Left ventricle myocardium inferior (tissue), 1 donor: ENCODE measurements around the gene TSPAN14. TPM values are rescaled to one million over a fixed set of nuclear protein-coding genes. Genes with fewer than 3 reads are reported as not detected.

Source experiments
- DNase-seq: peaks from one replicate; pipeline ENCODE4 v3.0.0-alpha.2; 2020
- H3K27ac ChIP-seq: fragments of 200-600 bp; replicated peaks from 2 replicates; pipeline ENCODE4 v1.8.0; 2021
- H3K27me3 ChIP-seq: fragments of 200-600 bp; 2 replicates; pipeline ENCODE4 v1.8.0; 2021; ENCODE audit warnings: low read depth
- H3K36me3 ChIP-seq: fragments of 200-600 bp; 2 replicates; pipeline ENCODE4 v1.8.0; 2021
- H3K4me1 ChIP-seq: fragments of 200-600 bp; 2 replicates; pipeline ENCODE4 v1.8.0; 2021
- H3K4me3 ChIP-seq: fragments of 200-600 bp; 2 replicates; pipeline ENCODE4 v1.8.0; 2021; ENCODE audit warnings: mild to moderate bottlenecking, moderate library complexity
- H3K9me3 ChIP-seq: fragments of 200-600 bp; replicated peaks from 2 replicates; pipeline ENCODE4 v1.8.0; 2021
- intact Hi-C: fragments of 100-400 bp; cut with micrococcal nuclease; formaldehyde crosslinking; loops from one replicate; pipeline ENCODE4 v1.11.0; 2022
- total RNA-seq: library from RNA; stranded (reverse); fragmentation: NEBNext Ultra II Directional; extraction: Animal tissue kit (Norgen Biotek cat#: 25700); gene quantifications from one replicate; pipeline ENCODE4 v1.2.1, GENCODE V29; 2021
- TF ChIP-seq, protein P1 (sequence below): fragments of 200-600 bp; IDR thresholded peaks from 2 replicates; pipeline ENCODE4 v1.8.0; 2021; ENCODE audit warnings: antibody characterized with exemption, mild to moderate bottlenecking, borderline replicate concordance
- donor health status: DM: no; HTN: yes; CAD: no; lungs with severe emphysema.

TSPAN14 gene
- total RNA-seq, 1 donor from 2014 or later, result 33.4 TPM

DNA sequence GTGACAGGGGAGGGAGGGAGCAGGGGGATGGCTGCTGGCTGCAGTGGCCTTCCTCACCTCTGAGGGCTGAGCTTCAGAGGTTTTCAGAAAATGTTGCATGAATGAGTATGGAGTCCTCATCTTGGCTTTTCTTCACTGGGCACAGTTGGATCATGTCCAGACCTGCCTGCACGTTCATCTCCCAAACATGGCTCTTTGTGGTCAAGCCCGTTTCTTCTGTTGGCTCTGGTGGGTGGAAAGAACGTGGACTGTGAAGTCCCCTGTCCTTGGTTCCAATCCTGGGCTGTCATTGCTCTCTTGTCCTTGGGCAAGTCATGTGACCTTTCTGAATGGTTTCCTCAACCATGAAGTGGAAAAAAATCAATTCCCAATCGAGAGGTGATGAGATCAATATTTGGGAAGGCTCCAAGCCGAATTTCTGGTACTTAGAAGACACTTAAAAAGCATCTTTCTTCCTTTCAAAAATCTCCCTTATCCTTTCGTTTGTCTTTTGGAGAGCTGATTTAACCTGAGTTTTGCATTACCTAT is 34.5 kb downstream of the TSPAN14 start:
- intact Hi-C loops, result no loop called here
- Histone ChIP-seq H3K4me1 (peaks cover 98% of the 10 kb centered on the region), H3K27me3 (no peaks in the 10 kb centered on the region), H3K36me3 (peaks cover 36% of the 10 kb centered on the region), H3K27ac (peak overlapping the region; percentile 58), H3K4me3 (no peak overlapping the region), H3K9me3 (no peaks in the 10 kb centered on the region)
- no peak for DNase-seq
- TF ChIP-seq, protein P1, sequence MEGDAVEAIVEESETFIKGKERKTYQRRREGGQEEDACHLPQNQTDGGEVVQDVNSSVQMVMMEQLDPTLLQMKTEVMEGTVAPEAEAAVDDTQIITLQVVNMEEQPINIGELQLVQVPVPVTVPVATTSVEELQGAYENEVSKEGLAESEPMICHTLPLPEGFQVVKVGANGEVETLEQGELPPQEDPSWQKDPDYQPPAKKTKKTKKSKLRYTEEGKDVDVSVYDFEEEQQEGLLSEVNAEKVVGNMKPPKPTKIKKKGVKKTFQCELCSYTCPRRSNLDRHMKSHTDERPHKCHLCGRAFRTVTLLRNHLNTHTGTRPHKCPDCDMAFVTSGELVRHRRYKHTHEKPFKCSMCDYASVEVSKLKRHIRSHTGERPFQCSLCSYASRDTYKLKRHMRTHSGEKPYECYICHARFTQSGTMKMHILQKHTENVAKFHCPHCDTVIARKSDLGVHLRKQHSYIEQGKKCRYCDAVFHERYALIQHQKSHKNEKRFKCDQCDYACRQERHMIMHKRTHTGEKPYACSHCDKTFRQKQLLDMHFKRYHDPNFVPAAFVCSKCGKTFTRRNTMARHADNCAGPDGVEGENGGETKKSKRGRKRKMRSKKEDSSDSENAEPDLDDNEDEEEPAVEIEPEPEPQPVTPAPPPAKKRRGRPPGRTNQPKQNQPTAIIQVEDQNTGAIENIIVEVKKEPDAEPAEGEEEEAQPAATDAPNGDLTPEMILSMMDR, result no peak

DNA sequence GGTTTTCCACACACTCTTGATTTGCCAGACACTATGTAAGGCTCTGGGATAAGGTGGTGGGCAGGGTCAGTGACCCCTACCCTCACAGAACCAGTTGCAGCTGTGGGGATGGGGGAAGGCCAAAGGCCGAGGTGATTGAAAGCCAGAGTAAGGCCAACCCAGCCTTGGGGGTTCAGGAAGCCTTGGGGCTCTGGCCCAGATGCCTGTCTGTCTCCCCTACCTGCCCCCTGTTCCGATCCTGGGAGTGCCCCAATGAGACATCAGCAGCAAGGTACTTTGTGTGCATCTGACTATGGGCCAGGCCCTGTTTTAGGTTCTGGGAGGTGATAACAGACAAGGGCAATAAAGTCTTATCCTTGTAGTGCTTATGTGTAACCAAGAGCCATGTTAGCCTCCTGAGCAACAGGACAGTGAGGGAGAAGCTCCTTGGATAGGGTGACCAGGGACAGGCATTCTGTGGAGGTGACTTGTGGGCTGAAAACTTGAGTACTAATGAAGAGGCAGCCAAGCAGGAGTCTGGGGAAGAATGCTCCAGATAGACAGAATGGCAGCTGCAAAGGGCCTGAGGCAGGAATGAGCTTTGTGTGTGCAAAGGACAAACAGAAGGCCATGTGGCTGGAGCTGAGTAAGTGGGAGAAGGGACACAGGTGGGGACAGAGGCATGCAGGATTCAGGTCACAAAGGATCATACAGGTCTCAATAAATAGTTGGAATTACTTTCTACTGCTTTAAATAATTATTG is 35.4 kb downstream of the TSPAN14 start:
- H3K4me1 ChIP-seq, result peaks cover 98% of the 10 kb centered on the region
- DNase-seq, result no peak
- H3K4me3 ChIP-seq, result no peak overlapping the region
- intact Hi-C loops, result no loop called here
- no peaks in the 10 kb centered on the region for H3K27me3 ChIP-seq
- H3K36me3 ChIP-seq, result peaks cover 36% of the 10 kb centered on the region
- no peaks in the 10 kb centered on the region for H3K9me3 ChIP-seq
- TF ChIP-seq, protein P1, result no peak
- H3K27ac ChIP-seq, result no peak overlapping the region

DNA sequence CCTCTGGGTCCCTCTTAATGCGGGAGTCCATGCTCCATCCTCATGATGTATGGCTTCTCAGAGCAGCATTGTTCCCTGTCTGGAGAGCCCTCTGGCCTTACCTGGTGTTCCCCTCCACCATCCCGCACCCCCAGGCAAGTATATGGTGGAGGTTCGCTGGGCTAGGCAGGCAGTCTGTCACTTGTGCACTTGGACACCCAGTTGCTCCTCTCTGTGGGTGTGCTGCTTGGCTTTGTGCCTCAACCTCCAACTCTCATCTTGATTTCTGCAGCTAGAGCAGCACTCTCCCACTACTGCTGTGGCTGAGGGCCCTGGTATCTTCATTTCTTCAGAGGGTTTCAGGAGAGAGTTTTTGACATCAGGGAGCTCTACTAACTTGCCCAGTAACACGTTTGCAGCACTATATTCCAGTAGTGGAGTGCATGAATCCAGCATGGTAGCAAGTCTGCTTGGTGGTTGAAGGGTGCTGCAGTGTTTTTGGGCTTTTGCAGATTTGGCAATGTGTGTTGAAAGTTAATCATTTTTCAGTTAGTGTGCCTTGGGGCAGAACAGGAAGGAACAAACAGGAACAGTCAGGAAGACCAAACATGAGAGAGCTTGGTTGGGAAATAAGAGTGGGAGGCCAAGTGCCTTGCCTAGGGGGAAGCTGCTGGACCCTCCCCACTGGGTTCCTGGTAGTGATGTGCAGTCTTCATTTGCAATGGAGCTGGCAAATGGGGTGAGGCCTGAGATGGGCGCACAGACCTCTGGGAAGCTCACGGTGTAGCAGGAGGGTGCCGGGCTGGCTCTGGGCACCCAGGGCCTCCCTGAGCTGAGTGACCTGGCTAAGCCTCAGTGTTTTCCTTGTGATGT is 37.4 kb downstream of the TSPAN14 start:
- Histone ChIP-seq H3K36me3 (peaks cover 36% of the 10 kb centered on the region), H3K4me3 (no peak overlapping the region), H3K27ac (peak overlapping the region; percentile 54), H3K4me1 (peaks cover 98% of the 10 kb centered on the region), H3K9me3 (peaks cover 4% of the 10 kb centered on the region), H3K27me3 (no peaks in the 10 kb centered on the region)
- TF ChIP-seq, protein P1, result no peak
- intact Hi-C loops, result no loop called here
- no peak for DNase-seq

DNA sequence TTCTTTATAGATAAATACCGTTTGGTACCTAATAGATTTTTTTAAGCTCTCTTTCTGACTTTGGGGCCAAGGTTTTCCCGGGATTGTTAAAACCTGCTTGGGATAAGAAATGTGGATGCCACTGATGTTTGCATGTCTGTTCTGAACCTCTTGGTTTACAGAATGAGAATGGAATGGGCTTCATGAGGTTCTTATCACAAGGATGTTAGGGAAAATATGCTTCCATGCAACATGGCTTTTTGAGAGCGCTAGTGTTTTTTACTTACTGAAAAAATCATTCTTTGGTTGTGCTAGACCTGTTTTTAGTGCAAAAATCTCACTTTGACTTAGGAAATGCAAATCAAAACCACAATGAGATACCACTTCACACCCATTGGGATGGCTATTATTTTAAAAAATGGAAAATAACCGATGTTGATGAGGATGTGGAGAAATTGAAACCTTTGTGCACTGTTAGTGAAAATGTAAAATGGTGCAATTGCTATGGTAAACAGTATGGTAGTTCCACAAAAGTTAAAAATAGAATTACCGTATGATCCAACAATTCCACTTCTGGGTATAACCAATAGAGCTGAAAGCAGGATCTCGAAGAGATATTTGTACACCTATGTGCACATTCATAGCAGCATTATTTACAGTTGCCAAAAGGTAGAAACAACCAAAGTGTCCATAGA is 38.9 kb downstream of the TSPAN14 start:
- H3K36me3 ChIP-seq, result peaks cover 36% of the 10 kb centered on the region
- TF ChIP-seq, protein P1, result no peak
- intact Hi-C loops, result no loop called here
- H3K27ac ChIP-seq, result peak overlapping the region; percentile 68
- DNase-seq, result no peak
- H3K4me1 ChIP-seq, result peaks cover 98% of the 10 kb centered on the region
- H3K4me3 ChIP-seq, result no peak overlapping the region
- H3K27me3 ChIP-seq, result no peaks in the 10 kb centered on the region
- H3K9me3 ChIP-seq, result peaks cover 5% of the 10 kb centered on the region

DNA sequence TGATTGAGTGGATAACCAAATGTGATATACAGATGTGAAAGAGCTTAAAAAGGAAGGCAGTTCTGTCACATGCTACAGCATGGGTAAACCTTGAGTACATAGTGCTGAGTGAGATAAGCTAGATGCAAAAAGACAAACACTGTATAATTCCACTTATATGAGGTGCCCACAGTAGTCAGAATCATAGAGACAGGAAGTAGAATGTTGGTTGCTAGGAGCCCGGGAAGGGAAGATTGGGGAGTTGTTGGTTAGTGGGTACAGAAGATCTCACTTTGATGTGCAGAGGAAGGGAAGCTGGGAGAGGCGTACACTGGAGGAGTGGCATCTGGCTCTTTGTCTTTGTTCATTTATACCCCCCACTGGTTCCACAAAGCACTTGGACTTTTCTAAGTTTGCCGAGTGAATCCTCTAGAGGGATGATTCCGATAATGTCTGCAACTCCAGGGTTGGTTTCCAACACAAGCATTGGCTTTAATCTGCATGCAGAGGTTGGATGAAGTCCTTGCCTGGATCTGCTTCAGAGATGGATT is 39.5 kb downstream of the TSPAN14 start:
- intact Hi-C loops, result no loop called here
- TF ChIP-seq, protein P1, result no peak
- Histone ChIP-seq H3K36me3 (peaks cover 36% of the 10 kb centered on the region), H3K4me3 (no peak overlapping the region), H3K27me3 (no peaks in the 10 kb centered on the region), H3K9me3 (peaks cover 5% of the 10 kb centered on the region), H3K27ac (peak overlapping the region; percentile 68), H3K4me1 (peaks cover 98% of the 10 kb centered on the region)
- DNase-seq, result no peak
